ENCODE measurements around the gene KLK6. TPM values are rescaled to one million over a fixed set of nuclear protein-coding genes. Genes with fewer than 3 reads are reported as not detected.

KLK6 gene
- polyA plus RNA-seq, 1 of the 3 experiments (the other 2 are of a cell fraction): not detected

- H3K27me3 ChIP-seq (ENCODE audit: insufficient read depth): no peaks in the 10 kb centered on the region; the same call in 1 of the 2 replicates
- 11% methylated on average over 28 of the region's 28 CpGs for WGBS (ENCODE audit: low lambda C conversion rate)
- H3K36me3 ChIP-seq (replicated peaks in 1 of 2; ENCODE audit: control insufficient read depth in 1 of 2, insufficient read depth in 2 of 2, low read length in 1 of 2): no peaks in the 10 kb centered on the region
- no peaks in the 10 kb centered on the region for H3K9me3 ChIP-seq
- ChIA-PET POLR2A (no interaction called here), CTCF (no interaction called here)
- no peak for TF ChIP-seq GATA2 (CRISPR knock-in tag; IDR thresholded peaks at IDR 0.05)
- no peaks in the 10 kb centered on the region for H3K4me1 ChIP-seq (ENCODE audit: control insufficient read depth in 1 of 2, insufficient read depth in 2 of 2, low read depth in 1 of 2, low read length in 1 of 2)
- no peaks in the 10 kb centered on the region for H3K79me2 ChIP-seq (ENCODE audit: insufficient read depth)
- H2AFZ ChIP-seq (ENCODE audit: low read depth): no peak within 1 kb of the TSS
- H3K9ac ChIP-seq: no peak within 1 kb of the TSS
- no peaks in the 10 kb centered on the region for H4K20me1 ChIP-seq (ENCODE audit: insufficient read depth)
- H3K27ac ChIP-seq (ENCODE audit: low read depth in 2 of 2, low read length in 1 of 2): no peak within 1 kb of the TSS
- no peak within 1 kb of the TSS for H3K4me3 ChIP-seq (ENCODE audit: low read depth in 2 of 2, low read length in 1 of 2)
- no peak within 1 kb of the TSS for H3K4me2 ChIP-seq
- H3K9me2 ChIP-seq: no peaks in the 10 kb centered on the region
- no peak for DNase-seq
- no peaks in the 10 kb centered on the region for H3F3A ChIP-seq (replicated peaks; ENCODE audit: insufficient read depth)
Measured at GRCh38 chr19:50983625-50984292, 14.4 kb upstream of the KLK6 start, which contains the start of gene KLK7. Gene KLK7, minus strand, starts transcription at chr19:50983917. Its CDS starts 1,518 bp downstream, at chr19:50982399.

- POLR2A ChIA-PET: no interaction called here
- WGBS (ENCODE audit: low lambda C conversion rate): 16% methylated on average over 3 of the region's 4 CpGs
- no peaks in the 10 kb centered on the region for H3K9me2 ChIP-seq
Measured at GRCh38 chr19:50982186-50982585, 12.8 kb upstream of the KLK6 start.

GRCh38 chr19:50981587-50982146, 12.3 kb upstream of the KLK6 start:
- no peak overlapping the region for H2AFZ ChIP-seq (ENCODE audit: low read depth)
- DNase-seq: no peak
- H3K4me1 ChIP-seq (ENCODE audit: control insufficient read depth in 1 of 2, insufficient read depth in 2 of 2, low read depth in 1 of 2, low read length in 1 of 2): no peaks in the 10 kb centered on the region
- no peaks in the 10 kb centered on the region for H4K20me1 ChIP-seq (ENCODE audit: insufficient read depth)
- CTCF ChIA-PET: no interaction called here
- H3K27me3 ChIP-seq (ENCODE audit: insufficient read depth): no peaks in the 10 kb centered on the region; the same call in 1 of the 2 replicates
- H3K27ac ChIP-seq (ENCODE audit: low read depth in 2 of 2, low read length in 1 of 2): no peak overlapping the region
- H3F3A ChIP-seq (replicated peaks; ENCODE audit: insufficient read depth): no peaks in the 10 kb centered on the region
- H3K9me3 ChIP-seq: no peaks in the 10 kb centered on the region
- TF ChIP-seq FOXM1 (IDR thresholded peaks at IDR 0.05; ENCODE audit: low read depth) (no peak), ZBTB33 (IDR thresholded peaks at IDR 0.05; ENCODE audit: borderline replicate concordance, low read depth) (no peak), USF1 (IDR thresholded peaks at IDR 0.05; ENCODE audit: borderline replicate concordance, low read depth) (no peak), PBX3 (IDR thresholded peaks at IDR 0.05) (no peak), NRF1 (IDR thresholded peaks at IDR 0.05; ENCODE audit: low read depth, low read length) (no peak), RAD21 (IDR thresholded peaks at IDR 0.05; ENCODE audit: low read length) (no peak), TCF12 (IDR thresholded peaks at IDR 0.05) (no peak)
- no peaks in the 10 kb centered on the region for H3K79me2 ChIP-seq (ENCODE audit: insufficient read depth)
- no peak overlapping the region for H3K4me2 ChIP-seq
- H3K9ac ChIP-seq: no peak overlapping the region
- POLR2A ChIA-PET: no interaction called here
- 8% methylated on average over 7 of the region's 11 CpGs for WGBS (ENCODE audit: low lambda C conversion rate)
- no peaks in the 10 kb centered on the region for H3K9me2 ChIP-seq
- no peaks in the 10 kb centered on the region for H3K36me3 ChIP-seq (replicated peaks in 1 of 2; ENCODE audit: control insufficient read depth in 1 of 2, insufficient read depth in 2 of 2, low read length in 1 of 2)
- no peak overlapping the region for H3K4me3 ChIP-seq (ENCODE audit: low read depth in 2 of 2, low read length in 1 of 2)

More at GRCh38 chr19:50982186-50982585, 12.8 kb upstream of the KLK6 start:
- TF ChIP-seq JUND (IDR thresholded peaks at IDR 0.05) (no peak), RAD21 (IDR thresholded peaks at IDR 0.05; ENCODE audit: low read length) (no peak), RFX5 (IDR thresholded peaks at IDR 0.05; ENCODE audit: low read length) (no peak)
- H3F3A ChIP-seq (replicated peaks; ENCODE audit: insufficient read depth): no peaks in the 10 kb centered on the region
- no peaks in the 10 kb centered on the region for H3K9me3 ChIP-seq
- no peak overlapping the region for H3K4me3 ChIP-seq (ENCODE audit: low read depth in 2 of 2, low read length in 1 of 2)
- CTCF ChIA-PET: no interaction called here
- H3K9ac ChIP-seq: no peak overlapping the region
- H3K4me1 ChIP-seq (ENCODE audit: control insufficient read depth in 1 of 2, insufficient read depth in 2 of 2, low read depth in 1 of 2, low read length in 1 of 2): no peaks in the 10 kb centered on the region
- no peak overlapping the region for H3K4me2 ChIP-seq
- no peaks in the 10 kb centered on the region for H3K36me3 ChIP-seq (replicated peaks in 1 of 2; ENCODE audit: control insufficient read depth in 1 of 2, insufficient read depth in 2 of 2, low read length in 1 of 2)
- H2AFZ ChIP-seq (ENCODE audit: low read depth): no peak overlapping the region
- no peak for DNase-seq
- H3K27ac ChIP-seq (ENCODE audit: low read depth in 2 of 2, low read length in 1 of 2): no peak overlapping the region
- H4K20me1 ChIP-seq (ENCODE audit: insufficient read depth): no peaks in the 10 kb centered on the region
- H3K27me3 ChIP-seq (ENCODE audit: insufficient read depth): no peaks in the 10 kb centered on the region; the same call in 1 of the 2 replicates
- no peaks in the 10 kb centered on the region for H3K79me2 ChIP-seq (ENCODE audit: insufficient read depth)

All from SK-N-SH (cell line).